SK-N-SH (cell line): Measurements from ENCODE around the gene TMEM184A. TPM values are rescaled to one million over a fixed set of nuclear protein-coding genes. Genes with fewer than 3 reads are reported as not detected.

Experiments used
- CTCF ChIA-PET: fragments of 300-600, 350-600 bp; formaldehyde crosslinking; extraction: SDS; loops from one replicate; lab custom pipeline; 2021; lab: Yijun Ruan, JAX
- POLR2A ChIA-PET: fragments of 350-600 bp; sonication (Branson Sonifier 250); formaldehyde crosslinking; extraction: SDS; loops from one replicate; lab custom pipeline; 2020; ENCODE audit warnings: antibody characterized with exemption, inconsistent platforms; lab: Yijun Ruan, JAX
- DNase-seq: peaks from one replicate; pipeline ENCODE4 v3.0.0; 2012
- H2AFZ ChIP-seq: fragments of 200-600 bp; sonication (generic); 2 replicates; pipeline ENCODE4 v1.8.1; 2016; ENCODE audit warnings: antibody characterized with exemption, mild to moderate bottlenecking, low read depth
- H3F3A ChIP-seq: fragments of 200-600 bp; sonication (generic); replicated peaks from 2 replicates; pipeline ENCODE3; 2016; ENCODE audit warnings: antibody characterized with exemption, mild to moderate bottlenecking; ENCODE audit not compliant: insufficient read depth
- H3K27ac ChIP-seq, 2 experiments: fragments of 200-500 bp in 1 of 2; fragments of 200-600 bp in 1 of 2; sonication (Bioruptor generic) in 1 of 2; sonication (generic), shearing (Covaris generic) in 1 of 2; 2 replicates each; pipeline versions ENCODE4 v1.5.1 to v1.6.1; 2014 to 2016; ENCODE audit warnings: low read depth in 2 of 2, inconsistent platforms in 1 of 2, low read length in 1 of 2, mild to moderate bottlenecking in 1 of 2, mixed read lengths in 1 of 2
- H3K27me3 ChIP-seq: fragments of 200-600 bp; sonication (generic), shearing (Covaris generic); 2 replicates; pipeline ENCODE4 v1.6.1; 2016; ENCODE audit warnings: mixed run types; ENCODE audit not compliant: insufficient read depth
- H3K36me3 ChIP-seq, 2 experiments: fragments of 200-500 bp in 1 of 2; fragments of 200-600 bp in 1 of 2; sonication (Bioruptor generic) in 1 of 2; sonication (generic) in 1 of 2; replicated peaks in 1 of 2; 2 replicates each; pipeline versions ENCODE3 to v1.5.1; 2014 to 2016; ENCODE audit warnings: low read length in 1 of 2, mild to moderate bottlenecking in 1 of 2; ENCODE audit not compliant: insufficient read depth in 2 of 2, control insufficient read depth in 1 of 2
- H3K4me1 ChIP-seq, 2 experiments: fragments of 200-500 bp in 1 of 2; fragments of 200-600 bp in 1 of 2; sonication (Bioruptor generic) in 1 of 2; sonication (generic), shearing (Covaris generic) in 1 of 2; 2 replicates each; pipeline versions ENCODE4 v1.5.1 to v1.6.1; 2014 to 2016; ENCODE audit warnings: low read depth in 1 of 2, low read length in 1 of 2, mixed run types in 1 of 2; ENCODE audit not compliant: insufficient read depth in 2 of 2, control insufficient read depth in 1 of 2
- H3K4me2 ChIP-seq: fragments of 200-600 bp; sonication (generic), shearing (Covaris generic); 2 replicates; pipeline ENCODE4 v1.6.1; 2017; ENCODE audit warnings: mixed run types
- H3K4me3 ChIP-seq, 2 experiments: fragments of 200-500 bp in 1 of 2; fragments of 200-600 bp in 1 of 2; sonication (Bioruptor generic) in 1 of 2; sonication (generic), shearing (Covaris generic) in 1 of 2; 2 replicates each; pipeline versions ENCODE4 v1.5.1 to v1.8.1; 2014 to 2016; ENCODE audit warnings: low read depth in 2 of 2, inconsistent platforms in 1 of 2, low read length in 1 of 2, mild to moderate bottlenecking in 1 of 2, mixed read lengths in 1 of 2, moderate library complexity in 1 of 2
- H3K79me2 ChIP-seq: fragments of 200-600 bp; sonication (generic); 2 replicates; pipeline ENCODE4 v1.8.1; 2017; ENCODE audit warnings: mild to moderate bottlenecking; ENCODE audit not compliant: insufficient read depth
- H3K9ac ChIP-seq: fragments of 200-600 bp; sonication (generic); 2 replicates; pipeline ENCODE4 v1.6.1; 2017; ENCODE audit warnings: mixed run types
- H3K9me2 ChIP-seq: fragments of 200-600 bp; sonication (generic); 2 replicates; pipeline ENCODE4 v1.6.1; 2017; ENCODE audit warnings: mixed run types
- H3K9me3 ChIP-seq: fragments of 200-600 bp; sonication (generic); 2 replicates; pipeline ENCODE4 v1.6.1; 2017; ENCODE audit warnings: mixed run types, mild to moderate bottlenecking, moderate library complexity
- H4K20me1 ChIP-seq: fragments of 200-600 bp; sonication (generic); 2 replicates; pipeline ENCODE4 v1.6.1; 2017; ENCODE audit warnings: mild to moderate bottlenecking, mixed run types; ENCODE audit not compliant: insufficient read depth
- CHD2 ChIP-seq: fragments of 150-350 bp; IDR thresholded peaks from 2 replicates; pipeline ENCODE4 v1.6.1; 2018; ENCODE audit warnings: low read length; ENCODE audit not compliant: partially characterized antibody
- FOSL2 ChIP-seq: IDR thresholded peaks from 2 replicates; pipeline ENCODE4 v1.4.0; 2012; ENCODE audit warnings: low read depth, mild to moderate bottlenecking, moderate library complexity, borderline replicate concordance
- FOXJ3 ChIP-seq: sonication (generic); formaldehyde crosslinking; IDR thresholded peaks from 2 replicates; pipeline ENCODE4 v1.5.1; 2020; ENCODE audit warnings: mild to moderate bottlenecking, missing genetic modification reagents
- FOXM1 ChIP-seq: IDR thresholded peaks from 2 replicates; pipeline ENCODE4 v1.4.0; 2012; ENCODE audit warnings: low read depth, mild to moderate bottlenecking
- GABPA ChIP-seq: IDR thresholded peaks from 2 replicates; pipeline ENCODE4 v1.4.0; 2012; ENCODE audit warnings: low read depth, mild to moderate bottlenecking
- JUND ChIP-seq: IDR thresholded peaks from 2 replicates; pipeline ENCODE4 v1.4.0; 2012
- MXI1 ChIP-seq: IDR thresholded peaks from 2 replicates; pipeline ENCODE4 v1.6.1; 2012; ENCODE audit warnings: mild to moderate bottlenecking, low read depth, low read length, improper control_type of control experiment
- NFIC ChIP-seq: IDR thresholded peaks from 2 replicates; pipeline ENCODE4 v1.4.0; 2012; ENCODE audit warnings: borderline replicate concordance
- RAD21 ChIP-seq: IDR thresholded peaks from 2 replicates; pipeline ENCODE4 v1.6.1; 2012; ENCODE audit warnings: mild to moderate bottlenecking, low read length
- RCOR1 ChIP-seq: fragments of 150-350 bp; IDR thresholded peaks from 2 replicates; pipeline ENCODE4 v1.6.1; 2017; ENCODE audit warnings: antibody characterized with exemption, low read length
- RXRA ChIP-seq: IDR thresholded peaks from 2 replicates; pipeline ENCODE4 v1.4.0; 2012; ENCODE audit warnings: low read depth, mild to moderate bottlenecking, borderline replicate concordance
- SMC3 ChIP-seq: IDR thresholded peaks from 2 replicates; pipeline ENCODE4 v1.6.1; 2012; ENCODE audit warnings: low read depth, low read length, improper control_type of control experiment
- TAF1 ChIP-seq: IDR thresholded peaks from 2 replicates; pipeline ENCODE4 v1.6.1; 2012; ENCODE audit warnings: low read depth, mild to moderate bottlenecking, low read length, moderate library complexity, borderline replicate concordance
- TCF12 ChIP-seq: IDR thresholded peaks from 2 replicates; pipeline ENCODE4 v1.4.0; 2012
- TEAD4 ChIP-seq: IDR thresholded peaks from 2 replicates; pipeline ENCODE4 v1.4.0; 2012; ENCODE audit warnings: mild to moderate bottlenecking, borderline replicate concordance; ENCODE audit not compliant: insufficient read depth
- YY1 ChIP-seq: IDR thresholded peaks from 2 replicates; pipeline ENCODE4 v1.4.0; 2012; ENCODE audit warnings: low read depth, mild to moderate bottlenecking
- WGBS: methylation state at CpG from one replicate; pipeline ENCODE4 v1.1.6; 2017; ENCODE audit warnings: low lambda C conversion rate; 5-methylcytosine and 5-hydroxymethylcytosine counted together
- polyA plus RNA-seq, 3 experiments: library from polyadenylated mRNA; depleted of rRNA; stranded (reverse); fragments of >200 nt; gene quantifications; 2 replicates each; pipeline ENCODE4 v1.2.3, GENCODE V29; 2012
- TF ChIP-seq, protein P1 (sequence below): fragments of 150-350 bp; IDR thresholded peaks from 2 replicates; pipeline ENCODE4 v1.6.1; 2017; ENCODE audit warnings: antibody characterized with exemption, low read length, low read depth, borderline replicate concordance
- TF ChIP-seq, protein P2 (sequence below): IDR thresholded peaks from 2 replicates; pipeline ENCODE4 v1.4.0; 2012; ENCODE audit warnings: low read depth, borderline replicate concordance
- TF ChIP-seq, protein P3 (sequence below): IDR thresholded peaks from 2 replicates; pipeline ENCODE4 v1.4.0; 2012; ENCODE audit warnings: low read depth
- TF ChIP-seq, protein P4 (sequence below): fragments of 150-350 bp; IDR thresholded peaks from 2 replicates; pipeline ENCODE4 v1.6.1; 2016; ENCODE audit warnings: mild to moderate bottlenecking, low read depth, low read length
- TF ChIP-seq, protein P5 (sequence below): IDR thresholded peaks from 2 replicates; pipeline ENCODE4 v1.6.1; 2012; ENCODE audit warnings: mild to moderate bottlenecking, low read depth, low read length, moderate library complexity

Gene TMEM184A
- polyA plus RNA-seq, 1 of the 3 experiments (the other 2 are of a cell fraction) = 1.5 TPM

DNA sequence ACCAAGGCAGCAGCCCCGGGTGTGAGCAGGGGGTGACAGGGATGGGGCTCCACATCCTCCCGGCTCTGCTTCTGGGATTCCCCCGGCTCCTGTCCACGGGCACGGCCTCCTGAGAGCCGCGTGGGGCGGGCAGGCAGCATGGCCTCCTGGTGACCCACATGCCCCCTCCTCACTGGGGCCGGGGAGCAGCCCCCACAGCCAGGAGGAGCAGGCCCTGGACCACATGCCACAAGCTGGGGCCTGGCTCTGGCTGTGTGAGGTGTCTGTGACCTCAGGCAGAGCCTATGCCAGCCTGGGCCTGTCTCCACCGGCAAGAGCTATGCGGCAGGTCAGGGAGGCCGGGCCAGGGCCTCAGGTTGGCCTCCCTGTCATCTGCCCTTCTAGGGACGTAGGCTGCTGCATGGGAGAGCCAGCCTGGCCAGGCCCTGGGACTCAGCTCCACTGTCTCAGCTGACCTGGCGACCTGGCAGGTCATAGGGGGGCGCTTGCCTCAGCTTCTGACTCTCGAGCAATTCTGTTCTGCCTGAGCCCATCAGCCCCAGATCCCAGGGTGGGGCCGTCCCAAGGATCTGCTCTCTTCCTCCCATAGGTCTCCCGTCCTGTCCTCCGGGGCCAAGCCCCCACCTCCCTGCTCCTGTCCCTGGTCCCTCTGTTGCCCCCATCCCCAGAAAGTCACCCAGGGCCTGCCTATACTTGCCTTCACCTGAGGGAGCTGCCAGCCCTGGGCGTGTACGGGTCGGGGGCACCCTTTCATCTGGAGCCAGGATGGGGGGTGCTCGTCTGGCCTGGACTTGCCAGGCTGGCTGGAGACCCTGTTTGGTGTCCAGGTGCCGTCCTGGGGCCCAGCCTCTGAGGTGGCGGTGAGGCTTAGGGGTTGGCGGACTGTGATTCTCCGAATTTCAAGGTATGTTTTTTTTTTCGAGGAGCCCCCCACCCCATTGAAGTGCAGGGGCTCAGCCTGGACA, 3.9 kb upstream of the TMEM184A start (continued):
- TF ChIP-seq, protein P1, sequence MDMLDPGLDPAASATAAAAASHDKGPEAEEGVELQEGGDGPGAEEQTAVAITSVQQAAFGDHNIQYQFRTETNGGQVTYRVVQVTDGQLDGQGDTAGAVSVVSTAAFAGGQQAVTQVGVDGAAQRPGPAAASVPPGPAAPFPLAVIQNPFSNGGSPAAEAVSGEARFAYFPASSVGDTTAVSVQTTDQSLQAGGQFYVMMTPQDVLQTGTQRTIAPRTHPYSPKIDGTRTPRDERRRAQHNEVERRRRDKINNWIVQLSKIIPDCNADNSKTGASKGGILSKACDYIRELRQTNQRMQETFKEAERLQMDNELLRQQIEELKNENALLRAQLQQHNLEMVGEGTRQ = no peak
- TF ChIP-seq SMC3 (no peak), NFIC (no peak)
- TF ChIP-seq, protein P2, sequence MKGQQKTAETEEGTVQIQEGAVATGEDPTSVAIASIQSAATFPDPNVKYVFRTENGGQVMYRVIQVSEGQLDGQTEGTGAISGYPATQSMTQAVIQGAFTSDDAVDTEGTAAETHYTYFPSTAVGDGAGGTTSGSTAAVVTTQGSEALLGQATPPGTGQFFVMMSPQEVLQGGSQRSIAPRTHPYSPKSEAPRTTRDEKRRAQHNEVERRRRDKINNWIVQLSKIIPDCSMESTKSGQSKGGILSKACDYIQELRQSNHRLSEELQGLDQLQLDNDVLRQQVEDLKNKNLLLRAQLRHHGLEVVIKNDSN = no peak

DNA sequence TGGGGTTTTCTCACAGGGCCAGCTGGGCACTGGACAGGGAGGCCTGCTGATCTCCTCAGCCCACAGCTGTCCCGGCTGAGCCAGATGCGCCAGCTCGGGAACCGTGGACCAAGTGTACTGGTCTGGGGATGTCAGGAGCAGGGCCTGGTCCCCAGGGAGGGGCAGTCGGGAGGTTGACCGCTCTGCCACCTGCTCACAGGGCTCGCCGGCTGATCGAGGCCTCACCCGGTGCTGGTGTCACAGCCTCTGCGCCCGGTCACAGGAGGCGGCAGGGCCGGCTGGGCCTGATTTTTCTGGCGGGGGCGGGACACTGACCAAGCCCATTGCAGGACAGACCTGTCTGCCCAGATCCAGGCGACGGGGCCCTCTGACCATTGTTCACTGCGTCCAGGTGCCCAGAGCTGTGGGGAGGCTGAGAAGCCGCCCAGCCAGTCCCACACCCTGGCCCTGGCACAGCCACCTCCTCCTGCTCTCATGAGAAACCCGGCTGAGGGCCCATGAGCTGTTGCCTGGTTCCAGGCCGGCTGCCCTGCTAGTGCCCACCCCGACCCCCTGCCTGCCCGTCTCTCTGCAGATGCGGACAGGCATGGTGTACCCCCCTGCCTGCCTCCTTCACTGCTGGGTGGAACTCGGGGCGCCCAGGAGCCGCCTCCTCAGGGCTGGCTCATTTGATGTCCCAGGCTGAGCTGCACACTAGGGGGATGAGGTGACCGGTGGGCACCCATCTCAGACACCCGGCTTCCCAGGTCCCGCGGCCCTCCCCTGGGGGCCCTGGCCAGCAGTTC, 3.0 kb upstream of the TMEM184A start:
- Histone ChIP-seq H3K27me3 (no peaks in the 10 kb centered on the region), H3K27ac (no peak overlapping the region), H2AFZ (no peak overlapping the region), H3K4me3 (no peak overlapping the region), H3F3A (no peaks in the 10 kb centered on the region), H3K9me2 (no peaks in the 10 kb centered on the region), H3K4me2 (no peak overlapping the region), H3K4me1 (peaks cover 14% of the 10 kb centered on the region in 2 experiments; a peak in 3 of 4 replicates), H4K20me1 (no peaks in the 10 kb centered on the region), H3K9me3 (no peaks in the 10 kb centered on the region), H3K9ac (no peak overlapping the region), H3K79me2 (no peaks in the 10 kb centered on the region), H3K36me3 (no peaks in the 10 kb centered on the region)
- 92% methylated on average over 26 of the region's 32 CpGs for WGBS
- DNase-seq = peak; percentile 45
- ChIA-PET POLR2A (no interaction called here), CTCF (interaction anchor here (1.0 to 1.5 kb wide), 5 partner anchors 11 to 85 kb away, joined by 3 to 4 read pairs (median 4); no protein-coding TSS in a partner anchor)
- TF ChIP-seq, protein P1 = no peak
- no peak for TF ChIP-seq JUND
- TF ChIP-seq TEAD4 = no peak
- no peak for TF ChIP-seq YY1
- no peak for TF ChIP-seq FOSL2
- TF ChIP-seq, protein P3, sequence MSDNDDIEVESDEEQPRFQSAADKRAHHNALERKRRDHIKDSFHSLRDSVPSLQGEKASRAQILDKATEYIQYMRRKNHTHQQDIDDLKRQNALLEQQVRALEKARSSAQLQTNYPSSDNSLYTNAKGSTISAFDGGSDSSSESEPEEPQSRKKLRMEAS = no peak
- no peak for TF ChIP-seq RAD21
- TF ChIP-seq TCF12 = no peak
- no peak for TF ChIP-seq RXRA
- TF ChIP-seq CHD2 = no peak
- no peak for TF ChIP-seq FOXM1
- no peak for TF ChIP-seq MXI1
- TF ChIP-seq, protein P4, sequence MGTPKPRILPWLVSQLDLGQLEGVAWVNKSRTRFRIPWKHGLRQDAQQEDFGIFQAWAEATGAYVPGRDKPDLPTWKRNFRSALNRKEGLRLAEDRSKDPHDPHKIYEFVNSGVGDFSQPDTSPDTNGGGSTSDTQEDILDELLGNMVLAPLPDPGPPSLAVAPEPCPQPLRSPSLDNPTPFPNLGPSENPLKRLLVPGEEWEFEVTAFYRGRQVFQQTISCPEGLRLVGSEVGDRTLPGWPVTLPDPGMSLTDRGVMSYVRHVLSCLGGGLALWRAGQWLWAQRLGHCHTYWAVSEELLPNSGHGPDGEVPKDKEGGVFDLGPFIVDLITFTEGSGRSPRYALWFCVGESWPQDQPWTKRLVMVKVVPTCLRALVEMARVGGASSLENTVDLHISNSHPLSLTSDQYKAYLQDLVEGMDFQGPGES = no peak
- TF ChIP-seq, protein P5, sequence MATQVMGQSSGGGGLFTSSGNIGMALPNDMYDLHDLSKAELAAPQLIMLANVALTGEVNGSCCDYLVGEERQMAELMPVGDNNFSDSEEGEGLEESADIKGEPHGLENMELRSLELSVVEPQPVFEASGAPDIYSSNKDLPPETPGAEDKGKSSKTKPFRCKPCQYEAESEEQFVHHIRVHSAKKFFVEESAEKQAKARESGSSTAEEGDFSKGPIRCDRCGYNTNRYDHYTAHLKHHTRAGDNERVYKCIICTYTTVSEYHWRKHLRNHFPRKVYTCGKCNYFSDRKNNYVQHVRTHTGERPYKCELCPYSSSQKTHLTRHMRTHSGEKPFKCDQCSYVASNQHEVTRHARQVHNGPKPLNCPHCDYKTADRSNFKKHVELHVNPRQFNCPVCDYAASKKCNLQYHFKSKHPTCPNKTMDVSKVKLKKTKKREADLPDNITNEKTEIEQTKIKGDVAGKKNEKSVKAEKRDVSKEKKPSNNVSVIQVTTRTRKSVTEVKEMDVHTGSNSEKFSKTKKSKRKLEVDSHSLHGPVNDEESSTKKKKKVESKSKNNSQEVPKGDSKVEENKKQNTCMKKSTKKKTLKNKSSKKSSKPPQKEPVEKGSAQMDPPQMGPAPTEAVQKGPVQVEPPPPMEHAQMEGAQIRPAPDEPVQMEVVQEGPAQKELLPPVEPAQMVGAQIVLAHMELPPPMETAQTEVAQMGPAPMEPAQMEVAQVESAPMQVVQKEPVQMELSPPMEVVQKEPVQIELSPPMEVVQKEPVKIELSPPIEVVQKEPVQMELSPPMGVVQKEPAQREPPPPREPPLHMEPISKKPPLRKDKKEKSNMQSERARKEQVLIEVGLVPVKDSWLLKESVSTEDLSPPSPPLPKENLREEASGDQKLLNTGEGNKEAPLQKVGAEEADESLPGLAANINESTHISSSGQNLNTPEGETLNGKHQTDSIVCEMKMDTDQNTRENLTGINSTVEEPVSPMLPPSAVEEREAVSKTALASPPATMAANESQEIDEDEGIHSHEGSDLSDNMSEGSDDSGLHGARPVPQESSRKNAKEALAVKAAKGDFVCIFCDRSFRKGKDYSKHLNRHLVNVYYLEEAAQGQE = no peak
- TF ChIP-seq TAF1 = no peak
- no peak for TF ChIP-seq RCOR1
- TF ChIP-seq FOXJ3 (CRISPR knock-in tag) = no peak
- no peak for TF ChIP-seq NFIC
- no peak for TF ChIP-seq GABPA
